ENCODE data around the gene THOC6. TPM values are rescaled to one million over a fixed set of nuclear protein-coding genes. Genes with fewer than 3 reads are reported as not detected.

The THOC6 gene
- total and polyA plus RNA-seq, 9 of the 15 experiments (the other 6 are each of a cell fraction or from before 2014, with no cell fraction given): 2.5 to 65.4 (median 42.3) TPM

DNA sequence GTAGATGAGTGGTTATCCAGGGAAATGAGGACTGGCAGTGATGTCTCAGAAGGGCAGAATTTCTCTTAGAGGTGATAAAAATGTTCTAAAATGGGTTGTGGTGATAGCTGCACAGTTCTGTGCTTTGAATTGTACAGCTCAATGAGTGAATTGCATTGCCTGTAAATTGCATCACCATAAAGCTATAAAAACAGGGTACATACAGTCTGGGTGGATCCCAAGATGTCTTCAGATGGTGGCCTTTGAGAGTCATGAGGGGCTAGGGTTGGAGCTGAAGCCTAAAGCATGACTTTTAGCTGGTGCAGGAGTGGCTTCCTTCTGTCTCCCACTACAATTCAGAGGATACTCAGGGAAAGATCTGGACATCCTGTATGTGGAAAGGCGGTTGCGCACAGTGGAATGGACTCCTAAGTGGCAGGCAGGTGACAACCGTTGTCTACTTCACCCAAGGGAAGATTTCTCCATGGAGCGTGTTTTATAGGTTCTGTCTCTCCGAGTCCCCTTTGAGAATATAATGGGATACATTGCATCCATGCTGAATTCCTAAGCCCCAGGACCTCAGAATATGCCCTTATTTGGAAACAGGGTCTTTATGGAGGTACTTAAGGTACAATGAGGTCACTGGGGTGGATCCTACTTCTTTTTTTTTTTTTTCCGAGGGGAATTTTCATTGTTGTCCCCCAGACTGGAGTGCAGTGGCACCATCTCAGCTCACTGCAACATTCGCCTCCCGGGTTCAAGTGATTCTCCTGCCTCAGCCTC lies 40.0 kb downstream of the THOC6 start (continued):
- TF ChIP-seq, protein P1, sequence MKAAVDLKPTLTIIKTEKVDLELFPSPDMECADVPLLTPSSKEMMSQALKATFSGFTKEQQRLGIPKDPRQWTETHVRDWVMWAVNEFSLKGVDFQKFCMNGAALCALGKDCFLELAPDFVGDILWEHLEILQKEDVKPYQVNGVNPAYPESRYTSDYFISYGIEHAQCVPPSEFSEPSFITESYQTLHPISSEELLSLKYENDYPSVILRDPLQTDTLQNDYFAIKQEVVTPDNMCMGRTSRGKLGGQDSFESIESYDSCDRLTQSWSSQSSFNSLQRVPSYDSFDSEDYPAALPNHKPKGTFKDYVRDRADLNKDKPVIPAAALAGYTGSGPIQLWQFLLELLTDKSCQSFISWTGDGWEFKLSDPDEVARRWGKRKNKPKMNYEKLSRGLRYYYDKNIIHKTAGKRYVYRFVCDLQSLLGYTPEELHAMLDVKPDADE (conservative IDR thresholded peaks at IDR 0.05; ENCODE audit: control insufficient read depth, low read depth, low read length): no peak
- no peak for TF ChIP-seq NELFE (IDR thresholded peaks at IDR 0.05; ENCODE audit: insufficient read depth, insufficient read length)
- no peak for TF ChIP-seq POLR2AphosphoS2 (IDR thresholded peaks at IDR 0.05; ENCODE audit: low read length)
- peak; percentile 17; the same call in 1 of the 2 replicates for TF ChIP-seq L3MBTL2 (IDR thresholded peaks at IDR 0.05)
- no peak for TF ChIP-seq ESRRA (IDR thresholded peaks at IDR 0.05; ENCODE audit: borderline replicate concordance, low read depth)
- TF ChIP-seq ATF7 (IDR thresholded peaks at IDR 0.05): 0 out of 2 replicates have a peak, but pooled peaks have one; percentile 28
- TF ChIP-seq, protein P2, sequence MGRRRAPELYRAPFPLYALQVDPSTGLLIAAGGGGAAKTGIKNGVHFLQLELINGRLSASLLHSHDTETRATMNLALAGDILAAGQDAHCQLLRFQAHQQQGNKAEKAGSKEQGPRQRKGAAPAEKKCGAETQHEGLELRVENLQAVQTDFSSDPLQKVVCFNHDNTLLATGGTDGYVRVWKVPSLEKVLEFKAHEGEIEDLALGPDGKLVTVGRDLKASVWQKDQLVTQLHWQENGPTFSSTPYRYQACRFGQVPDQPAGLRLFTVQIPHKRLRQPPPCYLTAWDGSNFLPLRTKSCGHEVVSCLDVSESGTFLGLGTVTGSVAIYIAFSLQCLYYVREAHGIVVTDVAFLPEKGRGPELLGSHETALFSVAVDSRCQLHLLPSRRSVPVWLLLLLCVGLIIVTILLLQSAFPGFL (CRISPR knock-in tag; IDR thresholded peaks at IDR 0.05): no peak
- TF ChIP-seq IFI16 (CRISPR knock-in tag; IDR thresholded peaks at IDR 0.05): no peak
- TF ChIP-seq, protein P3, sequence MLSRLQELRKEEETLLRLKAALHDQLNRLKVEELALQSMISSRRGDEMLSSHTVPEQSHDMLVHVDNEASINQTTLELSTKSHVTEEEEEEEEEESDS (CRISPR knock-in tag; IDR thresholded peaks at IDR 0.05): no peak

Data from K562 (cell line).